Activated gamma-delta T cell (primary cell): ENCODE measurements around the gene NLRP14.

ENCODE experiments used
- DNase-seq: peaks from one replicate; lab custom pipeline; 2025; lab: John Stamatoyannopoulos, UW
- total RNA-seq, 2 donors: gene quantifications; one replicate each; lab custom pipeline; 2026; lab: John Stamatoyannopoulos, UW

NLRP14 gene
- 0 to 0.09 reads per million in 2 donors for total RNA-seq

GRCh38 chr11:7020183-7020917, at the start of gene NLRP14, which contains the start of gene ZNF214:
Gene NLRP14, plus strand, starts transcription at chr11:7020479. Its CDS starts 18,108 bp downstream, at chr11:7038587.
Gene ZNF214, minus strand, starts transcription at chr11:7020346. Its CDS starts 17,511 bp downstream, at chr11:7002835.
- DNase-seq = no peak

DNA sequence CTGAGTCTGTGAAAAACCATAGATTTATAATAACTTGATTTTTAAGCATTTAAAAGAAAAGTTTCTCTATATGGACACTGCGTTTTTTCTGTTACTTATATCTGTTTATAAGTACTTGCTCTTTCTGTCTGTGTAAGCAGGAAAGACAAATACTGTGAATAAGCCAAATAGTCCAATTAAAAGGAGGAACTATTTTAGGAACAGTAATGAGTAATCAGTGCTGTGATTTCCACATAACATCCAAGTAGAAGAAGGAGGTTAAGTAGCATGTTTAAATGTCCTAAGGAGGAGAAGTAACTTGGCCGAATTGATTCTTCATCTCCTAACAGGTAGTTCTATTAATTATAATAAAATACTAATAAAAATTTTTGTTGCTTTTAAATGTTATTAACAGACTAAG, 40.9 kb upstream of the NLRP14 start:
- no peak for DNase-seq

GRCh38 chr11:6986487-6986886, 33.8 kb upstream of the NLRP14 start:
- no peak for DNase-seq

DNA sequence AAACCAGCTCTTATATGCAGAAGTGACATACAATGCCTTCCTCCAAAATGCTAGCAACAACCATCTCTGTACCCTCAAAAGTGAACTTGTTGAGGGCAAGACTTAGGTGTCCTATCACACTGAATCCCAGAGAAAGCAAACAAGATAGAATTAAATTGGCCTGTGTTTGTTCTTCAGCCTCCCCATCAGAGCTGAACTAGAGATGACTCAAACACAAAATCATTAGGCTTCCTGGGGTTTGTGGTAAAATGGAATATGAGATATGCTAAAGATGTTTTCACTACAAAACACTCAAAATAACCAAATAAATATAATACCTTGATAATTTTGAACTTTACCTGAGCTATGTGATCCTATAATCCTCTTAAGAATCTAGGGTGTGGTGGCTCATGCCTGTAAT, 31.8 kb upstream of the NLRP14 start:
- no peak for DNase-seq

DNA sequence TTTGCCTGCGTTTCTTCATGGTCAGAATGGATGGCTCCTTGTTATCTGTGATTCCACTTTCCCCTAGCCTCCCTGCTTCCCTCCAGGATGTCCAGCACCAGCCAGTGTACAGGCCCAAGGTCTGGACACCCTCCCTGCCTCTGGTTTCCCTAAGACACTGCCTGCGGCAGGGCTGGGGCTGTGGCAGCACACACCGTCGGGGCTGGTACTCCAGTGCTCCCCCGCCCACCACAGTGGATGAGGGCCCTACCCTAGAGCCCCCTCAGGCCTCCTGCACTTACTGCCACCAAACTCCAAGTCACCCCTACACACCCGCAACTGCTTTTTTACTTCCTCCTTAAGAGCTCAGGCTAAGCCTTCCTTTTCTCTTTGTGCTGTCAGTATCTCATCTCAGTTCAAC, 29.1 kb upstream of the NLRP14 start:
- no peak for DNase-seq

DNA sequence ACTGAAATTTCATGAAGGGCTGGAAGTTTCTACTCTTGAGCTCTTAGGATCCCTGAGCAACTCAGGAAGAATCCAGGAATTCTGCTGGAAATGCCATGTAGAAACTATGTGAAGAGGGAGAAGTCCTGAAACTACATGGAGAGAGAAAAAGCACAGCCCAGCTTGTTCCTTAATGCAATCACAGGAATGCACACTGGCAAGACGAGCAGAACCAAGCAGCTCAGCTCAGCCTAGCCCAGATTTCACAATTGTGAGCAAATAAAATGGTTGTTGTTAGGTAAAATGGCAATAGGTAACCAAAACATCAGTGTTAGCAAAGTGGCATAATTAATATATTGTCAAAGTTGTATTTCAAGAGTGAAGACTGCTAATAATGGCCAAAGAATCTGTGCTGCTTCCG, 28.3 kb upstream of the NLRP14 start:
- no peak for DNase-seq

DNA sequence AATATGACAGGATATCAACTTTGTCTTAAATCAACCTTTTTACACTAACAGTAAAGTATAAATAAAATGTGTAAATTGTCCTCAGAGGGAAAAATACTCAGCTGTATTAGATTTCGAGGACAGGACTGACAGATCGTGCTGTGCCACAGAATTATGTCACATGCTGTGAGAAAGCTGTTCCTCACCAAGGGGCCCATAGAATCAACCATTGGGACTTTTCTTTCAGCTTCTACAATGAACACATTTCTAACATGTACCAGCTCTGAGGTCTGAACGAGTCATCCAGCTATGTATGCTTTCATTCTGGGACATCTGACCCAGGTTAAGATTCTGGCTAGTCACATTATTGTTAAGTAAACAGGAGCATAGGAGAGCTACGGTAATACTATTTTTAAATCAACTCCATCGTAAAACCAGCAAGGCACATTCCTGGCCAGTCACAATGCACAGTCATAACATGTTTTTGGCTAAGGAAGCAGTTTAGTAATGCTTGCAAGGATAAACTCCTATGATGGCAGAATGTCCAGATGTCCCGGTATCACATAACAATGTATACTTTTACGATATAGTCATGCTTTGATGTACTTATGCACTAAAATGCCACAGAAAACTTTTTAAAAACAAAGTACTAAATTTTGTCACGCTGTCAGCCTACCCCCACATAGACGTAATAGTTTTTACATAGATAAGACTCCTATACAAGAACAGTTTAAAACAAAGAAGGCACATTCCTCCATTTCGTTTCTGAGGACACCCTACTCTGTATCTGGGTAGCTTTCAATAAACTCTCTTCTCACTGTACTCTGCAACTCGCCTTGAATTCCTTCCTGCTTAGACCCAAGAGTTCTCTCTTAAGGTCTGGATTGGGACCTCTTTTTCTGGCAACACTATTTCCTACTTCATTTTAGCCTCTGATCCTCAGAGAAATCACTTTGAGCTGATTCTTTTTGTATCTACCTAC, 27.5 kb upstream of the NLRP14 start:
- DNase-seq = no peak

- DNase-seq = no peak
Measured at GRCh38 chr11:6995703-6996102, 24.6 kb upstream of the NLRP14 start.

DNA sequence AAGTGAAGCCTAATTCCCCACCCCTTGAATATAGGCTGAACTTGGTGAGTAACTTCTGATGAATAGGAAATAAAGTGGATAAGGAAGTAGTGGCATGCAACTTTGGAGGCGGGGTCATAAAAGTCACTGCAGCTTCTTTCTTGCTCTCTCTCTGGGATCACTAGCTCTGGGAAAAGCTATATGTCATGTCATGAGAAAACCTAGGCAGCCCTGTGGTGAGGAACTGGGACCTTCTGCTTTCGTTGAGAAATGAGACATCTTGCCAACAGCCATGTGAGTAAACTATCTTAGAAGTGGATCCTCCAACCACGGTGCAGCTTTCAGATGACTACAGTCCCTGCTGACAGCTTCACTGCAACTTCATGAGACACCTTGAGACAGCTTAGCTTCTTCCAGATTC, 15.8 kb upstream of the NLRP14 start:
- DNase-seq = no peak

DNA sequence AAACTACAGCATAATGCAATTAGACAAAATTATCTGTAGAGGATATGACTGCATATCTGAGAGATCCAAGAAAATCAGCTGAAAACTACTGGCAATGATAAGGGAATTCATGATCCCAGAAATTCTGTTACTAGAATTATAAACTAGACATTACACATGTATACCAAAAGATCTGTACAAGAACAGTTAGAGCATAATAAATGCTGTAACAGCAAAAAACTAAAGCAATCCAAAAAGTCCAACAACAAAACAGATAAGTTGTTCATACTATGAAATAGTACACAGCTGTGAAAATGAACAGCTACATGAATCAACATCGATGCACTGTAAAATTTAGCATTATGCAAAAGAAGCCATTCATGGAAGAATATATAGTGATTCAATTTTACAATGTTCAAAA, 6.2 kb upstream of the NLRP14 start:
- no peak for DNase-seq

- no peak for DNase-seq
Measured at GRCh38 chr11:7016011-7016410, 4.3 kb upstream of the NLRP14 start.

GRCh38 chr11:7019500-7020182, 638 bp upstream of the NLRP14 start:
- no peak for DNase-seq

DNA sequence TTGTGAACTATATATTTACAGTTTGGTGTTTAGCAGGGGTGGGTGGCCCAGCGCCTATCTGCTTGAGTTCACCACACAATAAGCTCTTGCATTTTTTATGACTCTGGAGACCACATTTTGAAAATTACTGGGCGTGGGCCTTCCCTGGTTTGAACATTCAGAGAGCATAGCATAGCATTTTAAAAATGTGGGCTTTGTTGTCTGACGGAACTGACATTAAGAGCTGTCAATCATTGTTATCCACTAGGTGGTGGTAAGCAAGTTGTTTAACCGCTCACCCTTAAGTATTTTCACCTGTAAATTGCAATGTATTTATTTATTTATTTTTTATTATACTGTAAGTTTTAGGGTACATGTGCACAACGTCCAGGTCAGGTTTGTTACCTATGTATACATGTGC, 1.0 kb downstream of the NLRP14 start:
- DNase-seq = no peak

GRCh38 chr11:7028141-7028540, 7.9 kb downstream of the NLRP14 start:
- no peak for DNase-seq

DNA sequence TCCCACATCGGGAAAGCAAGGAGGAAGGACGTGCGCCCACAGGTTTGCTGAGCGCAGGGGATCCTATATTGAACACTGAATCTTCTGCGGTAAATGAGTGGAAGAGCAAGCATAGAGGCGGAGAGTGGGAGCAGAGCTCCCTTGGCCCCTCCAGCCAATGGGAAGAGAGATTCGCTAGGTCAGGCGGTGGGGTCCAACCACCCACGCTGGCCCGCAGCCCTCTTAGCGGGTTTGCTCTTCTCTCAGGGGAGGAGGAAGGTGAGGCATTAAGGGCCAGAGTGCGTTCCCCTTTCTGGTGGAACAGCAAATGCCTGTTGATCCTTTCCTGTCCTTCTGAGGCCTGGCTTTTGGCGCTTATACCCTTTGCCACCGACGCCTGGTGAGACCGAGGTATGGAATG, 10.6 kb downstream of the NLRP14 start:
- no peak for DNase-seq

GRCh38 chr11:7031471-7031871, 11.2 kb downstream of the NLRP14 start:
- no peak for DNase-seq

DNA sequence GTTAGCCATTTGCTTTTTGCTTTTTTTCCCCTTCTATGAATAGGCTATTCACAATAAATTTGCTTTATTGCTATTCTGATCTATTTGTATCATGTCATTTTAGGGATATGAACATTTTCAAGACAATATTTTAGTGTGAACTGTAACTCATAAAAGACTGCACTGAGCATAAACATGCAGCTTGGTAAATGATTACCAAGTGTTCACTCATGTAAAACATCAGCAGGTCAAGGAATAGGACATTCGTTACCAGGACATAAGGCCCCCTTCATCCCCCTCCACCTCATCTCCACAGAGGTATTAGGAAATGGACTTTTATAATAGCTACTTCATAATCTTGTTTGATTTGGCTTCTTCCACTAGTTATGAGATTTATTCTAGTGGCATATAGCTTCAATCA, 12.4 kb downstream of the NLRP14 start:
- no peak for DNase-seq

DNA sequence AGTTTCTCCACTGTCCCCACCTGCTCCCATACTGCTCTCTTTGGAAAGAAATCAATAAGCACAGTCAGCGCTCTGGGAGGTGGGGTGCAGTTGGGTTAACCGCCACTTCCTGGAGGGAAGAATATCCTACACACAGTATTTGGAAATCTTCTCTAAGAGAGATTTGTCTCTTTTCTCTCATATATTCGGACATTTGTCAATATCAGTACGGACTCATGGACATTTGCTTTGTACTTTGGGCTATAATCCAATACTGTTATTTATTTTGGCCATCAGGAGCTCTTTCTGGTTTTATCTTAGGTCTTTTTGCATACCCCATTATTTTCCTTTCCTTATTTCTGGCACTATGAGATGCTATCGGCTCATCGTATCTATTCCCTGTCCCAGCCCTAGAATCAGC, 13.7 kb downstream of the NLRP14 start:
- DNase-seq = no peak

- no peak for DNase-seq
Measured at GRCh38 chr11:7046474-7047175, 26.3 kb downstream of the NLRP14 start.

- no peak for DNase-seq
Measured at GRCh38 chr11:7050191-7050590, 29.9 kb downstream of the NLRP14 start.

DNA sequence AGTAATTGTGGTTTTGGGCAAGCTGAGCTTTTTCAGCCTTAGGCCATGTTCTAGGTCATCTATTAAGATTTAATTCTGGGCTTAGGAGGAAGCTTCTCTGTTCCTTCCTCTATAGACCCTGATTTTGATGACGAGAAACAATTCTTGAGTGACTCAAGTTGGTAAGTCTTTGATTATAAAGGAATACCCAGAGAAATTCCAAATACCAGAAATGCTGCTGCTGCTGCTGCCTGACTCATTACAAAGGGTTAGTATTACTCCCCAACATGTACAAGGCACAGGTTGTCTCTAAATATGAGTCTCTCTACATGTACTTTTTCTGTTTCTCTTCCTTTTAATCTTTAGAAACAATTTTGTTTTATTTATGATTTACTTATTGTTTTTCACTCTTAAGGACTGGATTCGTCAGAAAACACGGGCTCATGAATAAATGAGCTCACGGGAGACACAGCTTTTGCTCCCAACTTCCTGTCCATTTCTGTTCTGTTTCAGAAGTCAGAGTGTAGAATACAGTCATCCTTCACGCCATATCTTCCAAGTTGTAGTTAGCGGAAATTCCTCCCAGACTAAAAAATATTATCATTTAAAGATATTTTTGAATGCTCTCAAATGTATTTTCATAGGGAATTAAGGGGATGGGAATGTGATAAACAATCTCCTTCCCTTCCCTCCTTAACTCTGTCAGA, 36.7 kb downstream of the NLRP14 start:
- no peak for DNase-seq
